Upper lobe of left lung (tissue), 6 donors: ENCODE data around the gene MED8. TPM values are rescaled to one million over a fixed set of nuclear protein-coding genes. Genes with fewer than 3 reads are reported as not detected.

Experiments
- ATAC-seq, 2 donors: fragments of 200-7000 bp; cut with Tn5 transposase; one replicate each; pipeline ENCODE4 v1.9.1; 2022; ENCODE audit warnings: mild to moderate bottlenecking in 2 of 2, moderate library complexity in 2 of 2; ENCODE audit not compliant: low FRiP score in 2 of 2
- DNase-seq, 2 donors: peaks; one replicate each; pipeline ENCODE4 v3.0.0-alpha.2; 2019 to 2020
- H3K27ac ChIP-seq, 4 donors: fragments of 200-600 bp; sonication (generic); one replicate each; pipeline ENCODE4 v1.5.1; 2016 to 2019
- H3K27me3 ChIP-seq, 4 donors: fragments of 200-600 bp; sonication (generic); one replicate each; pipeline ENCODE4 v1.5.1; 2017 to 2019
- H3K36me3 ChIP-seq, 4 donors: fragments of 200-600 bp; sonication (generic); one replicate each; pipeline ENCODE4 v1.5.1; 2016 to 2019
- H3K4me1 ChIP-seq, 4 donors: fragments of 200-600 bp; sonication (generic); one replicate each; pipeline ENCODE4 v1.5.1; 2018 to 2019
- H3K4me3 ChIP-seq, 4 donors: fragments of 200-600 bp; sonication (generic); one replicate each; pipeline ENCODE4 v1.5.1; 2017 to 2019; ENCODE audit warnings: mild to moderate bottlenecking in 2 of 4, moderate library complexity in 1 of 4
- H3K9me3 ChIP-seq, 4 donors: fragments of 200-600 bp; sonication (generic); one replicate each; pipeline ENCODE4 v1.5.1; 2018 to 2019
- CTCF ChIP-seq, 6 experiments: fragments of 450-650 bp in 4 of 6; fragments of 200-600 bp in 2 of 6; sonication (generic) in 2 of 6; IDR thresholded peaks; one replicate each; pipeline ENCODE4 v1.5.1; 2016 to 2019; ENCODE audit warnings: antibody characterized with exemption in 6 of 6
- EP300 ChIP-seq, 4 donors: sonication (generic); formaldehyde crosslinking; IDR thresholded peaks; one replicate each; pipeline ENCODE4 v1.5.1; 2017; ENCODE audit warnings: antibody characterized with exemption in 4 of 4, control low read depth in 2 of 4
- POLR2A ChIP-seq, 4 donors: fragments of 450-650 bp; IDR thresholded peaks; one replicate each; pipeline ENCODE4 v1.5.1; 2016 to 2017; ENCODE audit warnings: antibody characterized with exemption in 4 of 4, mild to moderate bottlenecking in 2 of 4
- POLR2AphosphoS5 ChIP-seq, 2 donors: sonication (generic); formaldehyde crosslinking; IDR thresholded peaks; one replicate each; pipeline ENCODE4 v1.5.1; 2017; ENCODE audit warnings: antibody characterized with exemption in 2 of 2
- WGBS, 2 donors: methylation state at CpG; one replicate each; pipeline ENCODE4 v1.1.5; 2017 to 2018; 5-methylcytosine and 5-hydroxymethylcytosine counted together
- total RNA-seq, 6 donors: library from RNA; depleted of rRNA in 4 of 6; stranded (reverse); fragments of >200 nt in 4 of 6; gene quantifications; one replicate each; pipeline versions ENCODE4 v1.1.0 to v1.2.1, GENCODE V29; 2016 to 2021
- donor health status: DM: no; HTN: no; CAD: no; lungs with moderate emphysema.
- donor health status: DM: no; HTN: yes; CAD: no; lungs with severe emphysema.

MED8 gene
- total RNA-seq, 6 donors from 2014 or later: 13.8 to 59.7 (median 38.4) TPM

- no peak overlapping the region for H3K4me3 ChIP-seq
- H3K27ac ChIP-seq: no peak overlapping the region
- H3K9me3 ChIP-seq: no peaks in the 10 kb centered on the region
- 87 to 93% methylated on average over 15 to 16 of the region's 16 CpGs for WGBS, 2 donors
- peaks cover 56 to 96% (median 94%) of the 10 kb centered on the region in 4 donors for H3K36me3 ChIP-seq
- H3K27me3 ChIP-seq: no peaks in the 10 kb centered on the region
- no peak for DNase-seq
- ATAC-seq: no peak
- TF ChIP-seq EP300 (IDR thresholded peaks at IDR 0.05) (no peak), CTCF (IDR thresholded peaks at IDR 0.05) (no peak), POLR2A (IDR thresholded peaks at IDR 0.05) (no peak), POLR2AphosphoS5 (IDR thresholded peaks at IDR 0.05) (no peak)
- peaks cover 0 to 4% (median 2%) of the 10 kb centered on the region in 4 donors for H3K4me1 ChIP-seq
Measured at GRCh38 chr1:43422995-43423671, 33.5 kb upstream of the MED8 start.

GRCh38 chr1:43421976-43422750 is 32.6 kb upstream of the MED8 start:
- peaks cover 52 to 96% (median 93%) of the 10 kb centered on the region in 4 donors for H3K36me3 ChIP-seq
- WGBS, 2 donors: 91 to 97% methylated on average over 11 to 12 of the region's 12 CpGs
- TF ChIP-seq POLR2A (IDR thresholded peaks at IDR 0.05) (no peak), CTCF (IDR thresholded peaks at IDR 0.05) (no peak), POLR2AphosphoS5 (IDR thresholded peaks at IDR 0.05) (no peak), EP300 (IDR thresholded peaks at IDR 0.05) (no peak)
- DNase-seq (no peak), ATAC-seq (no peak)
- H3K4me1 ChIP-seq: no peaks in the 10 kb centered on the region
- no peaks in the 10 kb centered on the region for H3K27me3 ChIP-seq
- no peak overlapping the region for H3K4me3 ChIP-seq
- H3K27ac ChIP-seq: no peak overlapping the region
- H3K9me3 ChIP-seq: no peaks in the 10 kb centered on the region

GRCh38 chr1:43421396-43421795 is 31.8 kb upstream of the MED8 start:
- Histone ChIP-seq H3K27ac (no peak overlapping the region), H3K9me3 (no peaks in the 10 kb centered on the region), H3K36me3 (peaks cover 51 to 95% (median 91%) of the 10 kb centered on the region in 4 donors), H3K4me1 (peaks cover 0 to 3% (median 0%) of the 10 kb centered on the region in 4 donors), H3K4me3 (no peak overlapping the region), H3K27me3 (no peaks in the 10 kb centered on the region)
- WGBS, 2 donors: 97 to 100% methylated on average over 6 of the region's 6 CpGs
- DNase-seq: no peak
- TF ChIP-seq EP300 (IDR thresholded peaks at IDR 0.05) (no peak), POLR2AphosphoS5 (IDR thresholded peaks at IDR 0.05) (no peak), POLR2A (IDR thresholded peaks at IDR 0.05) (no peak), CTCF (IDR thresholded peaks at IDR 0.05) (no peak)
- no peak for ATAC-seq

GRCh38 chr1:43420874-43421273 is 31.3 kb upstream of the MED8 start:
- Histone ChIP-seq H3K9me3 (no peaks in the 10 kb centered on the region), H3K36me3 (peaks cover 45 to 93% (median 91%) of the 10 kb centered on the region in 4 donors), H3K27me3 (no peaks in the 10 kb centered on the region), H3K4me1 (peaks cover 0 to 6% (median 2%) of the 10 kb centered on the region in 4 donors), H3K27ac (no peak overlapping the region), H3K4me3 (no peak overlapping the region)
- 94 to 98% methylated on average over 8 to 10 of the region's 10 CpGs for WGBS, 2 donors
- ATAC-seq (no peak), DNase-seq (no peak)
- TF ChIP-seq POLR2A (IDR thresholded peaks at IDR 0.05) (no peak), POLR2AphosphoS5 (IDR thresholded peaks at IDR 0.05) (no peak), EP300 (IDR thresholded peaks at IDR 0.05) (no peak), CTCF (IDR thresholded peaks at IDR 0.05) (no peak)
